SK-MEL-5 (cell line): Measurements from ENCODE around the gene FAM219B. TPM values are rescaled to one million over a fixed set of nuclear protein-coding genes. Genes with fewer than 3 reads are reported as not detected.
"Not testable (repeated sequence)": the region's sequence is repeated elsewhere in the genome, so short reads cannot be mapped to it uniquely, and the experiment has no call there.

Experiments
- DNase-seq: peaks from one replicate; pipeline ENCODE4 v3.0.0-alpha.2; 2016; ENCODE audit warnings: low read depth, low spot score
- in situ Hi-C: cut with HindIII; loops from 2 replicates; pipeline ENCODE4 v1.10.0; 2016; ENCODE audit warnings: low sequenced_read_pairs, high pct_unique_total_duplicates, low pct_unique_long_range_greater_than_20kb
- polyA plus RNA-seq, 2 experiments: library from polyadenylated mRNA; depleted of rRNA; stranded (reverse); fragments of >200 nt; gene quantifications; 2 replicates each; pipeline ENCODE4 v1.2.3, GENCODE V29; 2015
- total RNA-seq: library from RNA; depleted of rRNA; stranded (reverse); fragments of >200 nt; shearing (Covaris generic); gene quantifications from 2 replicates; pipeline ENCODE4 v1.2.3, GENCODE V29; 2014; rRNA removed

The FAM219B gene
- 38.4 and 41.2 TPM in 2 replicates for total RNA-seq
- 29.4 and 44.2 TPM in 2 replicates for polyA plus RNA-seq (2015; cell fraction: cytosol; rRNA removed)
- 143 and 182 TPM in 2 replicates for polyA plus RNA-seq (2015; cell fraction: nucleus; rRNA removed)

DNA sequence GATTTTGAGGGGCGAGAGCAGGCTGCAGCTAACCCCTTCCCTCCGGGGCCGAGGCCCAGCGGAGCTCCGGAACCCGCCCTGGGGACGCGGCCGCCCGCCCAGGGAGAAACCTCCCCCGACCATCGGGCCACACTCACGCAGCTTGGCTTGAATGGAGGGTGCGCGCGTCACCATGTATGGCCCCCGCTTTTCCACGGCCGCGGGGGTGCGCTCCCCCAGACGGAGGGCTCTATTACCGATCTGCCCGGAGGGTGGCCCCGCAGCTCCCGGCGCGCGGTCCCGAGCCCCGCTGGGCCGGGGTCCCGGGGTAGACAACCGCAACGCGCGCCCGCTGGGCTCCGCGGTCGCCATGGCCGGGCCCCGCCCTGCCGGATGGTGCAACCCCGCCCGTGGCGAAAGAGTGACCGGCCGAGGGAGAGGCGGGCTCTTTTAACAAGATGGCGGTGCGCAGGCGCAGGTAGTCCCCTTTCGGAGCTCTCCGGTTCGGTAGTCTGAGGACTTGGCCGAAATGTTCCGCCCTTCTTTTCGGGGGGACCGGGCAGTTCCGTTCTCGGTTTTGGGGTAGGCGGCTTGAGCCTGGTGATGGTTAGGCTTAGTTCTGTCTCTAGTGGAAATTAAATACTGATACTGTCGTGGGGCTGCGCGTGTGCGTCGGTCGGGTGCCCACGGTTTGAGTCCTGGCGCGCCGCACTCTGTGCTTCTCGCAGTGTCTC is at the start of gene FAM219B:
TSS of gene FAM219B (minus strand) at position 402 of the 713 bp plus-strand sequence. CDS start at position 351, 51 bp downstream.
- in situ Hi-C loops = no loop called here
- DNase-seq = peak; percentile 88

- in situ Hi-C loops = loop anchor here (25.0 kb wide), 1 partner anchor 194 kb away; no protein-coding TSS in a partner anchor
- DNase-seq = no peak
Measured at GRCh38 chr15:74955796-74956647, 49.4 kb upstream of the FAM219B start.

DNA sequence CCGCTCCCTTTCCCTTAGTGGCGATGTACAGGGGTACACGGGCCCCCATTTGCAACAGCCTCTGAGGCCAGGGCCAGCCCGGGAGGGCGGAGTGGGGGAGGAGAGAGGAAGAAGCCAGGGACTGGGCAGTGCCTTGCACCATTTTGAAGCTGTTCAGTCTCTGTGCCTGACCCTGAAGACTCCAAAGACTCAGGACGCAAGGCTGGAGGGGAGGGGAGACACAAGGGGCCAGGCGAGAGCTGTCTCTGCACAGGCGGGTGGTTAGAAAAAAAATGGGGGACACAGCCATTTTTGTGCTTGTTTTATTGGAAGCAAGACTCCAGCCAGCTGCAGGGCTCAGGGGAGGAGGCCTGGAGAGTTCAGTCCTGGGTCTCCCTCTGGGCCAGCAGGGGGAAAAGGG is 48.4 kb upstream of the FAM219B start:
- DNase-seq = no peak
- in situ Hi-C loops = loop anchor here (25.0 kb wide), 1 partner anchor 193 kb away; no protein-coding TSS in a partner anchor

GRCh38 chr15:74954515-74954914 is 47.9 kb upstream of the FAM219B start:
- DNase-seq = no peak
- in situ Hi-C loops = loop anchor here (25.0 kb wide), 1 partner anchor 192 kb away; no protein-coding TSS in a partner anchor

DNA sequence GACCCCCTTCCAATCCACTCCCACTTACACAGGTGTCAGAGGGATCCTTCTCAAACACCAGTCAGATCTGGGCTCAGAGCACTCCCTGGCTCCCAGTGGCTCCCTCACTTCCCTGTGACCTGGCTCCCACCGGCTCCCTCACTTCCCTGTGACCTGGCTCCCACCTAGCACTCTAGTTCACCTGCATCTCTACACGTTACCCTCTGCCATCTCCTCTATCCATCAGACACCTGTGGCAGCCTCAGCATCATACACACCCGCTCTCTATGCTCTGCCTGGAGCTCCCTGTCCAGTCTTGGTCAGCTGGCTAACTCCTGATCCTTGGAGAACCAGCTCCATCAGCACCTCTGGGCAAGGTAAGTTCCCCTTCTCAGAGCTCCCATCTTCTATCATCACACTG is 44.4 kb upstream of the FAM219B start:
- in situ Hi-C loops = loop anchor here (25.0 kb wide), 1 partner anchor 189 kb away; no protein-coding TSS in a partner anchor
- DNase-seq = no peak

- in situ Hi-C loops = loop anchor here (25.0 kb wide), 1 partner anchor 188 kb away; no protein-coding TSS in a partner anchor
- peak; percentile 88 for DNase-seq
Measured at GRCh38 chr15:74950078-74950908, 43.6 kb upstream of the FAM219B start.

GRCh38 chr15:74937590-74938371 is 31.1 kb upstream of the FAM219B start, which contains the start of gene COX5A:
COX5A (minus strand) TSS chr15:74938073; CDS start chr15:74938014, 59 bp downstream.
- peak; percentile 96 for DNase-seq
- in situ Hi-C loops = no loop called here

DNA sequence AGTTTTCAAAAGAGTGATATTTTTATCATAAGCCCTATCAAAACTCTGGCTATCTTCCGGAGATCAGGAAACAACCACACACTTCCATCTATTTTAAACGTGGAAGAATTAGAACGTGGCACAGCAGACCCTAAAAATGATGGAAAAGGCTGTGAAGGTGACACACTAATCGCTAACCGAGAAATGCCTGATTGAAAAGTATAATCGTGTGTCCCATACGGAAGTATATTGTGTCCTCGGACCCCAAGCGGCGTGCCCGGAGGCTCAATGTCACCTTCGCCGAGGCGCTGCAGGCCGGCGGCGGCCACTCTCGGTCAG is 30.6 kb upstream of the FAM219B start:
- DNase-seq = no peak
- in situ Hi-C loops = no loop called here

DNA sequence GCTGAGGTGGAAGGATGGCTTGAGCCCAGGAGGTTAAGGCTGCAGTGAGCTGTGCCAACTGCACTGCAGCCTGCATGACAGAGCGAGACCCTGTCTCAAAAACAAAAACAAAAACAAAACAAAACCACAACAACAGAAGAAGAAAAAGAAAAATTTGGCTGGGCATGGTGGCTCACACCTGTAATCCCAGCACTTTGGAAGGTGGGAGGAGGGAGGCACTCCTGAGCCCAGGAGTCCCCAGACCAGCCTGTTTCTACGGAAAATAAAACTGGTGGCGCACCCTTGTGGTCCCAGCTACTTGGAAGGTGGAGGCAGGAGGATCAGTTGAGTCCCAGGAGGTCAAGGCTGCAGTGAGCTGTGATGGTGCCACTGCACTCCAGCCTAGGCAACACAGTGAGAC is 28.5 kb upstream of the FAM219B start:
- DNase-seq = peak; percentile 29
- in situ Hi-C loops = not testable (repeated sequence)

DNA sequence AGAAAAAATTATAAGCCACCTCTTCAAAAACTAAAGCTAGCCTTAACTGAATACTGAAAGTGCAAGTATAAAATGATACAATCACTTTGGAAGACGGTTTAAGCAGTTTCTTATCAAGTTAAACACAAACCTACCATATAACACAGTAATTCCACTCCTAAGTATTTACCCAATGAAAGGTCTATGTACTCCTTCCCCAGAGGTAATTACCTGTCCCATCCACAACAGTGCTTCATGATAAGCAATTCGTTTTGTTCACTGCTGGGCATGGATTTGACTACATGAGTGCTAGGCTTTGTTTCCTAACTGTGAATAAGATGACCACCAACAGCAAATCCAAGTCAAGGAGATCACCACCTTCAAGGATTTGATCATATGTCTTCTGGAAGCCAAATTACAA is 26.9 kb upstream of the FAM219B start:
- no peak for DNase-seq

GRCh38 chr15:74928771-74929198 is 22.1 kb upstream of the FAM219B start:
- in situ Hi-C loops = no loop called here
- DNase-seq = no peak

More for the DNA sequence above, 26.9 kb upstream of the FAM219B start:
- in situ Hi-C loops = no loop called here

DNA sequence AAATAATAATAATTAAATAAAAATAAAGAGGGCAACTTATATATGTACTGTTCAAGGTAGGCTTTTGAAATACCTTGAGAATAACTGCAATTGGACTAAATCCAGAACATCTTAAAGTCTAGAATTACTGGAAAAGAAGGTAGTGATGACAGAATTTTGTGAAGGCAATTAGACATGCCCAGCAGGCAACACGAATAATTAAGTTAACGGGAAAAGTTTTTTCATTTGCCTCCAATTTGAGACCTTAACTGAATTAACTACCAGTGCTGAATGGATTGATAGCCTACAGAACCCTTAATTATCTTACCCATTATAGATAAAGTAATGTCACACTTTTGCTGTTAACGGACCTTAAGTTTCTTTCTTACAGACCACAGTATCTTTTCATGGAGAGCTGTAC is 17.9 kb upstream of the FAM219B start:
- DNase-seq = no peak

DNA sequence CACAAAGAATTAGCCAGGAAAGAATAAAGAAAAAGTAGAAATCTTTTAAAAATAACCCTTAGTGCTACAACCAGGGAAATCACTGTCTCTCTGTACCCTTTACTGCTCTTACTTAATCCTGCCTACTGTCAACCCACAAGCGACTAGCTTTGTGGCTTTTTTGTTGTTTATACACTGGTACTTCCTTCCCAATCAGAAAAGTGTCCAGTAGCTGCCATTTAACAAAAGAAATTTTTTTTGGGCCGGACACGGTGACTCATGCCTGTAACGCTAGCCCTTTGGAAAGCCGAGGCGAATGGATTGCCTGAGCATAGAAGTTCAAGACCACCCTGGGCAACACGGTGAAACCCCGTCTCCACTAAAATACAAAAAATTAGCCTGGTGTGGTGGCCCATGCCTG is 13.8 kb upstream of the FAM219B start:
- no peak for DNase-seq
- in situ Hi-C loops = no loop called here

More for the DNA sequence above, 17.9 kb upstream of the FAM219B start:
- in situ Hi-C loops = no loop called here

DNA sequence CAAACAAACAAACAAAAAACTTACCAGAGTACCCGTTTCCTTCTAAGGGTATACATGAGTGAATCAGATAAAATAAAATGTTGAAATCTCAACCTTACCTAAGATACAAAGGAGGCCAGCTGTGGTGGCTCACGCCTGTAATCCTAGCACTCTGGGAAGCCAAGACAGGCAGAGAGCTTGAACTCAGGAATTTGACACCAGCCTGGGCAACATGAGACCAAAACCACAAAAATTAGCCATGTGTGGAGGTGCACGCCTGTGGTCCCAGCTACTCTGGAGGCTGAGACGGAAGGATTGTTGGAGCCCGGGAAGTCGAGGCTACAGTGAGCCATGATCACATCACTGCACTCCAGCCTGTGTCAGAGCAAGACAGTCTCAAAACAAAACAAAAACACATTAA is 11.0 kb upstream of the FAM219B start:
- DNase-seq = no peak

GRCh38 chr15:74913799-74914198 is 7.1 kb upstream of the FAM219B start:
- in situ Hi-C loops, DNase-seq: not testable (repeated sequence)

More for the DNA sequence above, 11.0 kb upstream of the FAM219B start:
- in situ Hi-C loops = no loop called here

GRCh38 chr15:74913041-74913440 is 6.4 kb upstream of the FAM219B start:
- in situ Hi-C loops = no loop called here

GRCh38 chr15:74908635-74909034 is 2.0 kb upstream of the FAM219B start:
- in situ Hi-C loops = no loop called here

More at GRCh38 chr15:74913041-74913440, 6.4 kb upstream of the FAM219B start:
- no peak for DNase-seq

More at GRCh38 chr15:74908635-74909034, 2.0 kb upstream of the FAM219B start:
- no peak for DNase-seq
